ENCODE measurements around the gene BCL7C. TPM values are rescaled to one million over a fixed set of nuclear protein-coding genes. Genes with fewer than 3 reads are reported as not detected.
"Not testable (repeated sequence)": the region's sequence is repeated elsewhere in the genome, so short reads cannot be mapped to it uniquely, and the experiment has no call there.

Gene BCL7C
- total RNA-seq, 2 experiments from 2014 or later = 27.8 to 29.8 TPM

DNA sequence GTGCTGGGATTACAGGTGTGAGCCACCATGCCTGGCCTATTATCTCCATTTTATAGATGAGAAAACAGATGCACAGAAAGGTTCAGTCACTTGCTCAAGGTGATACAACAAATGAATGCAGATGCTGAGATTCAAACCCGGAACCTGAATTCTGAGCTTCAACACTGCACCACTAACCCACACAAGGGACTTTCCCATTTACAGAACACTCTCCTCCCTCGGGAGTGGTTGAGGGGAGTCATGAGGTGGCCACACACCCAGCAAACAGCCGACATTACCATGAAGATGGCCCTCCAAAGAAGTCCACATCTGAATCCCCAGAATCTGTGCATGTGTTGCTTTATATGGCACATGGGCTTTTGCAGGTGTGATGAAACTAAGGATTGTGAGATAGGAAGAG, 9.1 kb downstream of the BCL7C start:
- ChIA-PET CTCF (interaction anchor here (1.1 kb wide), 1 partner anchor 12 kb away, joined by 3 read pairs; no protein-coding TSS in a partner anchor), POLR2A (no interaction called here)

DNA sequence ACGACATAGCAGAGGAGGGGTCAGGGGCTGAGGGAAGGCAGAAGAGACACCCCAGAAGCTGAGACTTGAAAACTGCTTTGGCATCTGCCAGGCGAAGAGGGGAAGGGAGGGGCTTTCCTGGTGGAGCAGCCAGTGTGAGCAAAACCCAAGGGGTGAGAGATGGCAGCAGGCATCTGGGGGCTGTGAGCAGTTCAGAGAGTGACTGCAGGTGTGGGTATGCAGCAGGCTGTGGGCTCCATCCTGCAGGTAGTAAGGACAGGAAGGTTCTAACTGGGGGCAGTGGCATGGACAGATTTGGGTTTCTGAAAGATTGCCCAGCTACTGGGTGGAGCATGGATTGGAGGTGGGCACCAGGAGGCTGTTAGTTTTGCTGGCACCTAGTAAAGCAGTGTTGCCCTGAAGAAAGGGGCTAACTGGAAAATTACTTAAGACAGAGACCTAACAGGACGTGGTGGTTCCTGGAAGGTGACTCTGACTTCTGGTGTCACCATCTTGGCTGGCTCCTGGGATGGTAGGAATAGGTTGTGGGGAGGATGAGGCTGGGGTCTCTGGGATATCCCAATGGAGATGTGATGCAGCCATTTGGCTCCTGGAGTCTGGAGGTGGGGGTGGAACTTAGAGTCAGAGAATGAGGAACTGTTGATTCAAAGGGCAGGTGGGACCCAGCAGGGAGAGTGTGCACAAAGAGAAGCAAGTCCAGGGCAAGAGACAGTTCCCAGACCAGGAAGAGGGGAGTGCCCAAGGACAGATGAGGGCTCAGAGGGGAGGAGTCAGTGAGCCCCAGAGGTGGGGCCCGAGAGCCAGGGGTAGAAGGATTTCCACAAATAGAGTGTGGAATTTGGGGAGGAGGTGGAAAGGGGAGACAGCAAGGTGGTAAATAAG, 11.2 kb downstream of the BCL7C start:
- ChIA-PET CTCF (interaction anchor here (0.5 to 1.3 kb wide), 3 partner anchors 15 to 72 kb away, joined by 3 read pairs; no protein-coding TSS in a partner anchor), POLR2A (interaction anchor here (1.6 kb wide), 1 partner anchor 14 kb away, joined by 4 read pairs; no protein-coding TSS in a partner anchor)

DNA sequence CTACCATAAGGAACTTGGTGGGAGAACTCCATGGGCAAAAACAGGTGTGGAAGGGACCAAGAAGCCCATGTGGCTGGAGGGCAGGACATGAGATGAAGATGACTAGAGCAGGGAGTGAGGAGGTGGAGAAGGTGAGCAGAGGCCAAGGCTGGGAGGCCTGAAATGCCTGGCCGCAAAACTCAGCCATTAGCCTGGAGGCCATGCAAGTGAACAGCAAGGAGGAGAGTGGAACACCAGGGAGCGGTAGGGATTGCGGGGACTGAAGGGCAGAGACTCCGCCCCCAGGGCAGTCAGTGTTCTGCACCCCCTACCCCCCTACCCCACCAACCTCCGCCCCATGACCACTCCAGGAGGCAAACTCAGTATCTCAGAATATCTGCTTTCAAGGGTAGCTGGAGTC, 17.0 kb downstream of the BCL7C start:
- POLR2A ChIA-PET = interaction anchor here (0.6 kb wide), 1 partner anchor 251 kb away, joined by 3 read pairs; no protein-coding TSS in a partner anchor

DNA sequence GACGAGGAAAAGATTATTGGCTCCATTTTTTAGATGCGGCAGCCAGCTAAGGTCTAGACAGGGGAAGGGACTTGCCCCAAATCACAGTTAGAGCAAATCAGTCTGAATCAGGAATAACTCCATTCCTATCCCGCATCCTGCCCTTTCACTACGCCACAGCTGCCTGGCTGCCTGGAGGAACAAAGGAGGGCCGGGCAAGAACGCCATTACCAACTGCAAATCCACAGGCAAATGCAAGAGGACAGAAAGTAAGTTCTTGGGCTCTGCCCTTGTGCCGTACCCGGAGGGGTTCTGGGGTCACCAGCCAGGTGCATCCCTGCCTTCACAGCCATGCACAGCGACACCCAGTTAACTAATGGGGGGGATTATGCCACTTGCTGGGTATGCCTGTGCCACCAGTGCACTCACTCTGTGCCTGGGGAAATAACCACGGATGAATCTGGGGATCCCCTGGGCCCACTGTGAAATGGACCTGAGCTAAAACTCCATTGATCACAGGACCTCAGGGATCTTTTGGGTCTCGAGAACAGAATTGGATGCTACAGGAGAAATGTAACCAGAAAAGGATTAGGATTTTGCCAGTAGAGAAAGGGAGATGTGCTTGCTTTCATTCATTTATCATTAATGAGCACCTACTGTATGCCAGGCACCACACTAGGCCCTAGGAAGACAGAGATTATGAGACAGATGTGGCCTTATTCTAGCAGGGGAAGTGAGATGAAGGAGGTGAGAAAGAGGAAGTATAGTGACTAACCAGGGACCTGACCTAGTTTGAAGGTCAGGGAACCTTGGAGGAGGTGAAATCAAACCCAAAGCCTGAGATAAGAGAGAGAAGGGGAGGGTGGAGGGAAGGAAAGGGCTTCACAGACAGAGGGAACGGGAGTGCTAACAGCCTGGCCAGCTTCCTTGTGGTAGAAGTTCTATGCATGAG, 17.7 kb downstream of the BCL7C start:
- POLR2A ChIA-PET = interaction anchor here (0.6 to 1.7 kb wide), 2 partner anchors 26 to 250 kb away, joined by 3 to 9 read pairs; no protein-coding TSS in a partner anchor
- CTCF ChIA-PET = interaction anchor here (2.6 kb wide), 1 partner anchor 26 kb away, joined by 14 read pairs; no protein-coding TSS in a partner anchor

More for the DNA sequence above, 17.0 kb downstream of the BCL7C start:
- CTCF ChIA-PET = no interaction called here

DNA sequence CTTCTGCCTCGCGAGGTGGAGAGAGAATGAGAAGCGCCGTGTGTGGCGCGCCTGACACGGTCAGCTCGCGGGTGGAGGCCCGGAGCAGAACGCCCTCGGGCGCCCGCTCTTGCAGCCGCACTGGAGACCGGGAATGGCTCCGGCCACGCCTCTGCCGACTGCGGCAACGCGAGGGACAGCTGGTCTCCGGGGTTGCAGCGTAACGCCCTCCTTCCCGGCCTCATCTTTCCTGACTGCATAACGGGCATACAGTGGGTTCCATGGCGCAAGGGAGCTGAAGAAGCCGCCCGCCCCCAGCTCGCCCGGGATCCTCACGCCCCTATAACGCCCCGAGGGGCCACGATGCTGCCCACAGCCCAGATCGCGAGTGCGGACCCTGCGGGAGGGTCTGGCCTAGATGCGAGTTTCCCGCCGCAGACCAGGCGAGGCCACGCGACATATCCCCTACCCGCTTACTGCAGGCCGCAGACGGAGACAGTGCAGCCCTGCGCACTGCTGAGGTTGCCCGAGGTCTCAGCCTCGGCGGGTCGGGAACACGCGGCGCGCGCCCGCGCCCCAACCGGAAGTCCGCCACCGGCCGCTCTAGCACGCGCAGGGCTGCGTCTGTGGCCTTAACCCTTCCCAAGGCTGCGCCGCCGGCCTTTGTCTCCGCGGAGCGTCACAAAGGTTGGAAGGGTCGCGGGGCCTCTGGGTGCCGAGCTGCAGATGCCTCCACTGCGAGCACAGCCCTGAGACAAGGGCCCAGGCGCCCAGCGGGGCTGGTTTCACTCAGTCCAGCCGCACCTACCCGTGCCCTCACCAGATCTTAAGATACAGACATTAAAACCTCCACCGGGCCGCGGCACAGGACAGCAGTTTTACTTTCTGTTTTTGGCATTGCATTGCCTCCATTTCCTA, 18.8 kb downstream of the BCL7C start:
- POLR2A ChIA-PET = interaction anchor here (0.7 to 1.7 kb wide), 4 partner anchors 18 to 1002 kb away, joined by 3 to 9 read pairs (median 5); partner anchors contain the start of gene BCL7C

DNA sequence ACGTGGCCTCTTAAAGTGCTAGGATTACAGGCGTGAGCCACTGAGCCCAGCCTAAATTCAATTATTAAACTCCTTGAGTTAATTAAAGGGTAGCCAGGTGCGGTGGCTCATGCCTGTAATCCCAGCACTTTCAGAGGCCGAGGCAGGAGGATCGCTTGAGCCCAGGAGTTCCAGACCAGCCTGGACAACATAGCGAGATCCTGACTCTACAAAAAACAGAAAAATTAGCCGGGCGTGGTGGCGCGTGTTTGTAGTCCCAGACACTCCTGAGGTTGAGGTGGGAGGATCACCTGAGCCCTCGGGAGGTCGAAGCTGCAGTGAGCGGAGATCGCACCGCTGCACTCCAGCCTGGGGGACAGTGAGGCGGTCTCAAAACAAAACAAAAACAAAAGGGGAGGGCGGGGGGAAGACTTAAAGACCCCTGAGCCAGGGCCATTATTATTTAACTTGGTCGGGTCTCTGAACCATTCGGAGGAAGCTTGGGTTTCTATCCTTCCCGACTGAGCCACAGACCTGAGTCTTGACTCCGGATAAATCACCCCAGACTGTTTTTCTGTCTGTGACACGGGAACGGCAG, 19.5 kb downstream of the BCL7C start:
- ChIA-PET CTCF (interaction anchor here (1.0 to 2.9 kb wide), 5 partner anchors 27 to 38 kb away, joined by 3 to 17 read pairs (median 3); no protein-coding TSS in a partner anchor), POLR2A (interaction anchor here (0.6 to 1.7 kb wide), 7 partner anchors 17 to 1003 kb away, joined by 3 to 9 read pairs (median 5); partner anchors contain the start of gene BCL7C)

More for the DNA sequence above, 18.8 kb downstream of the BCL7C start:
- CTCF ChIA-PET = interaction anchor here (0.5 to 2.9 kb wide), 6 partner anchors 27 to 179 kb away, joined by 3 to 17 read pairs (median 4); no protein-coding TSS in a partner anchor

DNA sequence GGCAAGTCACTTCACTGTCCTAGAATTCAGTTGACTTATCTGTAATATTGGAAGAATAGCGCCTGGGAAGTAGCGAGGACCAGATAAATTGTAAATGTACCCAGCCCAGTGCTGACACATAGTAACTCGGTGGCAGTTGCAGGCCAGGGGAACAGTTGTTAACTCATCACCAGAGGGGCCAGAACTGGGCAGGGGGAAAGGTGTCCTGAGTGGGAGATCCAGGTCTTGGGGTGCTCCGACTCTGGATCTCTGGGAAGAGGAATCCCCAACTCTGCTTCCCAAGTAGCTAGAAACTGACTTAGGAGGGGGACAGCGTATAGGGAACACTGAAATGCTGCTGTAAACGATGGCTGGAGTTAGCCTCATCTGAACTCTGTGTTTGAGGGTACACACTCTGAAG, 23.0 kb downstream of the BCL7C start:
- ChIA-PET POLR2A (no interaction called here), CTCF (interaction anchor here (2.7 kb wide), 2 partner anchors 26 to 31 kb away, joined by 8 to 10 read pairs; no protein-coding TSS in a partner anchor)

DNA sequence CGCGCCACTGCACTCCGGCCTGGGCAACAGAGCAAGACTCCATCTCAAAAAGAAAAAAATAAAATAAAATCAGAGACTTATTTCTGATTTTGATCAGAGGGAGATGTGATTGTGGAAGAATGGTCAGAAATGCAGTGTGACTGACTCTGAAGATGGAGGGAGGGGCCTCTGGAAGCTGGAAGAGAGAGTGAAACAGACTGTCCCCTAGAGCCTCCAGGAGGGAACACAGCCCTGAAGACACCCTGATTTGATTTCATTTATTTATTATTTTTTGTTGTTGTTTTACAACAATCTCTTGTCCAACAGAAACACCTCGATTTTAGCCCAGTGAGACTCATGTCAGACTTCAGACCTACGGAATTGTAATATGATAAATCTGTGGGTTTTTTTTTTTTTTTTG, 26.1 kb downstream of the BCL7C start:
- POLR2A ChIA-PET = no interaction called here
- CTCF ChIA-PET = interaction anchor here (0.7 to 2.1 kb wide), 3 partner anchors 14 to 24 kb away, joined by 3 to 6 read pairs (median 3); no protein-coding TSS in a partner anchor

DNA sequence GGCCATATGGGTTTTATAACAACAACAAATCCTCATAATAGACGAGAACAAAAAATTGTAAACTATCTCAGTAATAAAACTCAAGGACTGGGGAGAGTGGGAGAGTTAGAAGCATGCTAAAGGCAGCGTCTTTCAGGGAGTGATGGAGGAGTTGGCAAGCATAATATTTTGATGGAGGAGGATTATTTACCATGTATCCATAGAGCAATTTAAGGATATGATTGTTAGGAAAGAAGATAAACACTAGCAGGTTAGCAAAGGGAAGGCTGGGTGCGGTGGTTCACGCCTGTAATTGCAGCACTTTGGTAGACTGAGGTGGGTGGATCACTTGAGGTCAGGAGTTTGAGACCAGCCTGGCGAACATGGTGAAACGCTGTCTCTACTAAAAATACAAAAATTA, 27.8 kb downstream of the BCL7C start:
- ChIA-PET POLR2A (no interaction called here), CTCF (interaction anchor here (0.7 kb wide), 1 partner anchor 9 kb away, joined by 3 read pairs; no protein-coding TSS in a partner anchor)

DNA sequence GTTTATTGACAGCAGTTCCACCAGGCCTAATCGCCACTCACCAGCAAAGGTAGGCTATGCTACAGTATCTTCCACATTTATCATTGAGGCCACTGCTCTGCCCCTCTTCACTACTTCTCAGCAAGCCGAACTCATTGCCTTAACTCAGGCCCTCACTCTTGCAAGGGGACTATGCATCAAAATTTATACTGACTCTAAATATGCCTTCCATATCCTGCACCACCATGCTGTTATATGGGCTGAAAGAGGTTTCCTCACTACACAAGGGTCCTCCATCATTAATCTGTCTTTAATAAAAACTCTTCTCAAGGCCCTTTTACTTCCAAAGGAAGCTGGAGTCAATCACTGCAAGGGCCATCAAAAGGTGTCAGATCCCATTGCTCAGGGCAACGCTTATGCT, 30.7 kb downstream of the BCL7C start:
- POLR2A ChIA-PET, CTCF ChIA-PET: not testable (repeated sequence)

DNA sequence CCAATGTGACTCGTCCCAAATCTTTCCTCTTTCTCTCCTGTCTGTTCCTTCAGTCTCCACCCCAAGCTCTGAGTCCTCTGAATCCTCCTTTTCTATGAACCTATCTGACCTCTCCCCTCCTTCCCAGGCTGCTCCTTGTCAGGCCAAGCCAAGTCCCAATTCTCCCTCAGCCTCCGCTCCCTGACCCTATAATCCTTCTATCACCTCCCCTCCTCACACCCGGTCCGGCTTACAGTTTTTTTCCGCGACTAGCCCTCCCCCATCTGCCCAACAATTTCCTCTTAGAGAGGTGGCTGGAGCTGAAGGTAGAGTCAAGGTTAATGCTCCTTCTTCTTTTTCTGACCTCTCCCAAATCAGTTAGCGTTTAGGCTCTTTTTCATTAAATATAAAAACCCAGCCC, 33.1 kb downstream of the BCL7C start:
- CTCF ChIA-PET, POLR2A ChIA-PET: not testable (repeated sequence)

DNA sequence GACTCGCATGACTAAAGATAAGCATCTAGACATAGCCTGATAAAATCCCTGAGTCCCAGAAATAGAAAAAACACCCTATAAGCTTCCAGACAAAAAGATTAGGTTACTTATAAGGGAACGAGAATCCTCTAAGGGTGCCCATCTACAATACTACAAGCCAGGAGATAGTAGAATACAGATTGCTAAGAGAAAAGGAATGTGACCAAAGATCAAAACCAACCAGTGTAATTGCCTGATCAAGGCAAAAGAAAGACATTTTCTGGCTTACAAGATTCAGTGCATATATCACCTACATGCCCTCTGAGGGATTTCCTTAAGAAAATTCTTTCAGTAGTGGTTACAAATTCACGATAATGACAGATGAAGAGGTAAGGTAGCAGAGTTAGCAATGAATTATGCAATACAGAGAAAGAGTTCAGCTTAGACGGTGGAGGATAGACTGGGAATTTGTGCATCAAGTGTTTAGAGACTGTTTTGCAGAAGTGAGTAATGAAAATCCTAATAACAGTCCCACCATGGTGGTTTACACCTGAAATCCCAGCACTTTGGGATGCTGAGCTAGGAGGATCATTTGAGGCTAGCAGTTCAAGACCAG, 35.0 kb downstream of the BCL7C start:
- CTCF ChIA-PET = no interaction called here
- POLR2A ChIA-PET = no interaction called here

DNA sequence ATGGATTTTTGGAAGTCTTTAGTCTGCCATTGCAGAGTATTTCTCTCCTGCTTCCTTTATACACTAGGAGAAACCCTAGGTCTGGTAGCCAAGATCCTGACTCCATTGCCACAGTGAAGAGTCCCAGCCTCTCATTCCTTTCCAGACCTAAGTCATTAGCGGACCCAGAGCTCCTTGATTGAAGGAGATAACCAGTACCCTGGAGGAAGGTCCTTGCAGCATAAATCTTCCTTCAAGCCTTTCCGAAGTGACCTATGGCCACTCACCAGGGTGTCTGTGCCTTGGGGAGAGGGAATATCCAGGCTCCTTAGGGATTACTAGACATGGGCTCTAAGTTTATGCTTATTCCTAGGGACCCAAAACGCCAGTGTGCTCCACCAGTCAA, 35.8 kb downstream of the BCL7C start:
- ChIA-PET POLR2A (no interaction called here), CTCF (interaction anchor here (4.5 kb wide), 1 partner anchor 13 kb away, joined by 26 read pairs; no protein-coding TSS in a partner anchor)

DNA sequence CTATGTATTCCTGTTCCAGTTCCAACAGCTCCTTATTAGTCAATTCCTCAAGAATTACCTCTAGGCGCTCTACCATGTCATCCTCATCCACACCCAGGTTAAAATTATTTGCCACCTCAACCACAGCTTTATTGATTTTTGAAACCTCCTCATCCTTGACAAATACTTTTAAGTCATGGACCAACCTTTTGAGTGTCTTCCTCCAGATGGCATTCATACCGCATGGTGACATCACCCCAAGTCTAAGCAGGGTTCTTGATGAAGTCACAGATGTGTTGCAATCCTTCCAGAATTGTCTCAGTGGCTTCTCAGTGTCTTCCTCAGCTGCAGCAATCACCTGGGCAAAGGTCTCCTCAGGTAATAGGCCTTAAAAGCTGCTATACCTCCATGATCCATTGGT, 40.1 kb downstream of the BCL7C start:
- CTCF ChIA-PET = interaction anchor here (1.0 to 1.7 kb wide), 2 partner anchors 10 to 40 kb away, joined by 3 to 7 read pairs; no protein-coding TSS in a partner anchor
- POLR2A ChIA-PET = no interaction called here

DNA sequence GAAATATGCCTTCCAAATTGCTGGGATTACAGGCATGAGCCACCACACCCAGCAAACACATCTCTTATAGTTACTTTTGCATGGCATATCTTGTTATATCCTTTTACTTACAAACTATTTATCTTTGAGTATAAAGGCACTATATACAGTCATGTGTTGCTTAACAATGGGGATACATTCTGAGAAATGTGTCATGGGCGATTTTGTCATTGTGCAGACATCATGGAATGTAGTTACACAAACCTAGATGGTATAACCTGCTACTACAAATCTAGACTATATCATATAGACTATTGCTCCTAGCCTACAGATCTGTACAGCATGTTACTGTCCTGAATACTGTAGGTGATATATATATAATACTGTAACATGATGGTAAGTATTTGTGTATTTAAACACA, 43.6 kb downstream of the BCL7C start:
- CTCF ChIA-PET = no interaction called here
- POLR2A ChIA-PET = no interaction called here

DNA sequence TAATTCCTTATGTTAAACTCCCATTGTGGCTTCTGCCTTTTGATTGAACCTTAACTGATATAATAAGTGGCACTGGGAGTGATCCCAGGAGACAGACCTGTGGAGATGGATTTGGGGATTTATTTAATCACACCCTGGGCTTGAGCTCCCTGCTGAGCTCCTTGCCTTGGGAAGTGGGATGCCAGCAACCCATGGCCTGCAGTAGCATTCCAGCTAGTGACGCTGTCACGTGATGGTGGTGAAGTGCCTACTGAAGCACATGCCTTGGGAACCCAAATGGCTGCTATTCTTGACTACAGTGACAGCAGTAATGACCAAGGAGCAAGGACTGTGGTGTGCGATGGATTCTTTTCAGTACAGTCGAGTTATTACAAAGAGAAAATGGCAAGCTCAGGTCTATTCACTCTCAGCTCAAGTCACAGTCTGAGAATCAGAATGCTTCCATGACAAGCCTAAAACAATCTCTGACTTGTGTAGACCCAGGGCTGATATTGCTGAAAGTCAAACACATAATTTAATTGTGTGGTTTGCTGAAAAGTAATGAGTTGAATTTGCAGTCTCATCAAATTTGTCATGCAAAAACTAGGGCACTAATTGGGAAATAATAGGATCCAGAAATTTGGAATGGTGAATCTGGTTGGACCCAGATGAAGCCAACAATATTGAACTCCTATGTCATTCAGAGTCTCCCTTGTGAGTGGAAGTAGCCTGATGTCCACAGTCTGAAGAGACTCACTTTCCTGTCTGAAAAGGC, 47.1 kb downstream of the BCL7C start:
- ChIA-PET POLR2A (no interaction called here), CTCF (interaction anchor here (0.7 to 3.5 kb wide), 4 partner anchors 10 to 55 kb away, joined by 3 to 46 read pairs (median 25); partner anchors contain the start of gene BCL7C)

Data from activated CD8-positive, alpha-beta memory T cell treated with anti-CD3 and anti-CD28 coated beads for 36 hours (primary cell).